Measurements from ENCODE around the gene P4HA2. TPM values are rescaled to one million over a fixed set of nuclear protein-coding genes. Genes with fewer than 3 reads are reported as not detected.

The P4HA2 gene
- total RNA-seq (10 to 100 TPM in 6 of 7 donors, 1 to 10 TPM in 1; 8.2 to 38.1 (median 15.6) TPM), polyA plus RNA-seq (1 to 10 TPM; 2.7 to 4.8 (median 4.1) TPM)
- long read RNA-seq, donor 1, partial matches to known transcripts = 7 of 11 reads
- long read RNA-seq, donor 1, other reads (novel, unspliced or antisense) = 0 of 11 reads
- long read RNA-seq, donor 2, partial matches to known transcripts = 0 of 5 reads
- long read RNA-seq, donor 2, other reads (novel, unspliced or antisense) = 0 of 5 reads

DNA sequence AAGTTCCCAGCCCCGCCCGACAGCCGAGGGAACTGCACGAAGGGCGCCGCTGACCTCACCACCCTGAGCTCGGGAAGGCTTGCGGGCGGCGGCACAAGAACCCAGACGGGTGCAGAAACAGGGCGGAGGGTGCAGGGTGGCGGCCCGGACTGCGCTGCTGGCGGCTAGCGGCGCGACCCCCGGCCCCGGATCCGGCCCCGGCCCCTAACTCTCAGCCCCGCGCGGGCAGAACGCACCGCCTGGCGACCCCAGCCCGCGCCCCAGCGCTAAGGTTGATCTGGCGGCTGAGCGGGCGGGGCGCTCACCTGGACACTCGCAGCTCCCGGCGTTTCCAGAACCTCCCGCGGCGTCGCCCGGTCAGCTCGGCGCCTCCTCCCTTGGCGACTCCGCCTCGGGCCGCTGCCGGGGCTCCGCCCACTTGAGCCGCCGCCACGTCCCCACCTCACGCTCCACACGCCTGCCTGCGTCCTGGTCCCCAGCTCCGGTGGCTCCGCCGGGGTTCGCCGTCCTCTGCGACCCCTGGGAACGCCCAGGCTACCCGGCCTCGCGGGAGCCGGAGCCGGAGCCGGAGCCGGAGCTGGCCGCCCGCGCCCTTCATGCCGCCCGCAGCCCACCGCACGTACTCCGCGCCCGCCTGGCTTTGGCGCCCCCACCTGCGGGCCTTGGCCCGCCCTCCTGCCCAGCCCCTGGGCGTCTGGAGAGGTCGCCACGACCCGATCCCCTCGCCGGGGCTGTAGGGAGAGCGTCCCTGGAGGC lies at the start of gene P4HA2:
Gene P4HA2 (minus strand): TSS at position 369 of the 756 bp plus-strand sequence. CDS start 9,227 bp downstream, outside the sequence.
- H3K36me3 ChIP-seq = no peaks in the 10 kb centered on the region
- TF ChIP-seq POLR2AphosphoS5 (IDR thresholded peaks at IDR 0.05) (peak in 2 of 3 donors; percentile 54 to 59), POLR2A (IDR thresholded peaks at IDR 0.05) (no peak)
- TF ChIP-seq, protein P1, sequence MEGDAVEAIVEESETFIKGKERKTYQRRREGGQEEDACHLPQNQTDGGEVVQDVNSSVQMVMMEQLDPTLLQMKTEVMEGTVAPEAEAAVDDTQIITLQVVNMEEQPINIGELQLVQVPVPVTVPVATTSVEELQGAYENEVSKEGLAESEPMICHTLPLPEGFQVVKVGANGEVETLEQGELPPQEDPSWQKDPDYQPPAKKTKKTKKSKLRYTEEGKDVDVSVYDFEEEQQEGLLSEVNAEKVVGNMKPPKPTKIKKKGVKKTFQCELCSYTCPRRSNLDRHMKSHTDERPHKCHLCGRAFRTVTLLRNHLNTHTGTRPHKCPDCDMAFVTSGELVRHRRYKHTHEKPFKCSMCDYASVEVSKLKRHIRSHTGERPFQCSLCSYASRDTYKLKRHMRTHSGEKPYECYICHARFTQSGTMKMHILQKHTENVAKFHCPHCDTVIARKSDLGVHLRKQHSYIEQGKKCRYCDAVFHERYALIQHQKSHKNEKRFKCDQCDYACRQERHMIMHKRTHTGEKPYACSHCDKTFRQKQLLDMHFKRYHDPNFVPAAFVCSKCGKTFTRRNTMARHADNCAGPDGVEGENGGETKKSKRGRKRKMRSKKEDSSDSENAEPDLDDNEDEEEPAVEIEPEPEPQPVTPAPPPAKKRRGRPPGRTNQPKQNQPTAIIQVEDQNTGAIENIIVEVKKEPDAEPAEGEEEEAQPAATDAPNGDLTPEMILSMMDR (IDR thresholded peaks at IDR 0.05 in 8 of 11, conservative IDR thresholded peaks at IDR 0.05 in 3 of 11) = peak in 3 of 11 experiments; percentile 5 to 17 (median 10)
- H3K9me3 ChIP-seq = no peaks in the 10 kb centered on the region
- peak within 1 kb of the TSS in 7 of 8 donors; percentile 18 to 85 (median 77) for H3K27ac ChIP-seq
- DNase-seq = peak; percentile 93
- peak within 1 kb of the TSS; percentile 41 to 81 (median 70) for H3K4me3 ChIP-seq
- intact Hi-C loops (cut with DNase I; ENCODE audit: low total_unique reads) = no loop called here
- H3K27me3 ChIP-seq (replicated peaks in 1 of 7) = peaks cover 0 to 29% (median 11%) of the 10 kb centered on the region in 7 donors
- WGBS, 5 donors = 1 to 3% (median 1%) methylated on average over 20 to 91 of the region's 92 CpGs
- peaks cover 0 to 66% (median 30%) of the 10 kb centered on the region in 6 donors for H3K4me1 ChIP-seq

- Histone ChIP-seq H3K9me3 (no peaks in the 10 kb centered on the region), H3K4me1 (peaks cover 0 to 16% (median 8%) of the 10 kb centered on the region in 6 donors), H3K36me3 (no peaks in the 10 kb centered on the region), H3K27ac (no peak overlapping the region), H3K27me3 (replicated peaks in 1 of 7) (peaks cover 0 to 13% (median 0%) of the 10 kb centered on the region in 7 donors), H3K4me3 (no peak overlapping the region)
- 74 to 93% (median 85%) methylated on average over 6 of the region's 6 CpGs for WGBS, 5 donors
- TF ChIP-seq, protein P1 (IDR thresholded peaks at IDR 0.05 in 8 of 11, conservative IDR thresholded peaks at IDR 0.05 in 3 of 11) = no peak
- TF ChIP-seq POLR2A (IDR thresholded peaks at IDR 0.05) (no peak), POLR2AphosphoS5 (IDR thresholded peaks at IDR 0.05) (no peak)
- intact Hi-C loops (cut with DNase I; ENCODE audit: low total_unique reads) = no loop called here
- no peak for DNase-seq
These were observed 49.6 kb upstream of the P4HA2 start for GRCh38 chr5:132277256-132277655.

DNA sequence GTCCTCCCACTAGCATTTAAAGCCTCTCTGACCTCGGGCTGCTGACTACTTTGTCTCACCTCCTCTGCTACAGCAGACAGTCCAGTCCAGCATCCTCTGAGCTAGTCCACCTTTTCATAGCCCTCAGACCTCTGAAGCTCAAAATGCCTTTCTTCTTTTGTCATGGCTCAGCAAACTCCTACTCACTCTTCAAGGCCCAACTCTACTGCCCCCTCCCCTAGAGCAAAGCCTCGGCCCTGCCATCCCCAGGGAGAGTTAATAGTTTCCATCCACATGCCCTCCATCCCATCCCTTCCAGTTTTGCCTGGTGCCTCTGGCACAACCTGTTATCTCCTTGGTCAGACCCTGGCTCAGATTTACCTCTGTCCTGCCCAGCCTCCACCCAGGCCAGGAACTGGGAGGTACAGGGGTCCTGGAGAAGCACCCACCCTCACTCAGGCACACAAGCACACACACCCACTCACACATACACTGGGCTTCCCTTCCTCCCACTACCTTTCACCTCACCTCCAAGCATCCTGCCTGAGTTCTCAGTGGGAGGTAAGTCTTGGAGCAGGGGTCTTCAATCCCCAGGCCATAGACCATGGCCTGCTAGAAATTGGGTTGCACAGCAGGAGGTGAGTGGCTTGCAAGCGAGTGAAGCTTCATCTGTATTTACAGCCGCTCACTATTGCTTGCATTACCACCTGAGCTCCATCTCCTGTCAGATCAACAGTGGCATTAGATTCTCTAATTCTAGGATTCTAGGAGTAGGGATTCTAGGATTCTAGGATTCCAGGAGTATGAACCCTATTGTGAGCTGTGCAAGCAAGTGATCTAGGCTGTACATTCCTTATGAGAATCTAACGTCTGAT lies 47.9 kb upstream of the P4HA2 start:
- no peak for TF ChIP-seq POLR2AphosphoS5 (IDR thresholded peaks at IDR 0.05)
- TF ChIP-seq, protein P1 (IDR thresholded peaks at IDR 0.05 in 8 of 11, conservative IDR thresholded peaks at IDR 0.05 in 3 of 11) = no peak
- TF ChIP-seq POLR2A (IDR thresholded peaks at IDR 0.05) = no peak
- 83 to 88% (median 84%) methylated on average over 5 of the region's 5 CpGs for WGBS, 5 donors
- Histone ChIP-seq H3K4me1 (peaks cover 0 to 20% (median 8%) of the 10 kb centered on the region in 6 donors), H3K27me3 (replicated peaks in 1 of 7) (peaks cover 0 to 15% (median 0%) of the 10 kb centered on the region in 7 donors), H3K36me3 (no peaks in the 10 kb centered on the region), H3K9me3 (no peaks in the 10 kb centered on the region), H3K27ac (no peak overlapping the region), H3K4me3 (no peak overlapping the region)
- DNase-seq = peak; percentile 54
- intact Hi-C loops (cut with DNase I; ENCODE audit: low total_unique reads) = no loop called here
